Peyer's patch (tissue), 4 donors: ENCODE data around the gene DST.

ENCODE experiments used
- POLR2A ChIP-seq, 2 donors: fragments of 450-650 bp; IDR thresholded peaks; one replicate each; pipeline ENCODE4 v1.5.1; 2017; ENCODE audit warnings: antibody characterized with exemption in 2 of 2, mild to moderate bottlenecking in 2 of 2, moderate library complexity in 2 of 2
- TF ChIP-seq, protein P1 (sequence below), 6 experiments: fragments of 450-650 bp in 4 of 6; fragments of 200-600 bp in 2 of 6; sonication (generic) in 1 of 6; IDR thresholded peaks; one replicate each; pipeline ENCODE4 v1.5.1; 2017 to 2019; ENCODE audit warnings: antibody characterized with exemption in 6 of 6, mild to moderate bottlenecking in 3 of 6, moderate library complexity in 1 of 6

DNA sequence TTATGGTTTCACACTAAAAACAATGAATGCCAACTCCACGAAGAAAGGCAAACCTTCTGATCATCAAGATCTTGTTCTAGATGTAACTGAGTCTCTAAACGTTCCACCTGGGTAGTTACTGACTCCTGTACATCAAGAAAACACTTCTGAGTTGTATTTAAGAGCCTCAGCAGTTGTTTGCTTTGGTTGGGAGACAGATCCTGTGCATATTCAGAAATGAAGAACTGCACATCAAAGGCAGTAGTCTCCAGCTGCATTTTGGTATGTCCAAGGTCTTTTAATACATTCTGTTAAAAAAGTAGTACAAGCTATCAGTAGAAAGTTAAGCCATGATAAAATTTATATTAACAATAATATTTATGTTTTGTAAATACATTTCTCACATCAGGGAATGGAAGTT lies 41.3 kb downstream of the DST start:
- TF ChIP-seq POLR2A (IDR thresholded peaks at IDR 0.05) = no peak
- TF ChIP-seq, protein P1, sequence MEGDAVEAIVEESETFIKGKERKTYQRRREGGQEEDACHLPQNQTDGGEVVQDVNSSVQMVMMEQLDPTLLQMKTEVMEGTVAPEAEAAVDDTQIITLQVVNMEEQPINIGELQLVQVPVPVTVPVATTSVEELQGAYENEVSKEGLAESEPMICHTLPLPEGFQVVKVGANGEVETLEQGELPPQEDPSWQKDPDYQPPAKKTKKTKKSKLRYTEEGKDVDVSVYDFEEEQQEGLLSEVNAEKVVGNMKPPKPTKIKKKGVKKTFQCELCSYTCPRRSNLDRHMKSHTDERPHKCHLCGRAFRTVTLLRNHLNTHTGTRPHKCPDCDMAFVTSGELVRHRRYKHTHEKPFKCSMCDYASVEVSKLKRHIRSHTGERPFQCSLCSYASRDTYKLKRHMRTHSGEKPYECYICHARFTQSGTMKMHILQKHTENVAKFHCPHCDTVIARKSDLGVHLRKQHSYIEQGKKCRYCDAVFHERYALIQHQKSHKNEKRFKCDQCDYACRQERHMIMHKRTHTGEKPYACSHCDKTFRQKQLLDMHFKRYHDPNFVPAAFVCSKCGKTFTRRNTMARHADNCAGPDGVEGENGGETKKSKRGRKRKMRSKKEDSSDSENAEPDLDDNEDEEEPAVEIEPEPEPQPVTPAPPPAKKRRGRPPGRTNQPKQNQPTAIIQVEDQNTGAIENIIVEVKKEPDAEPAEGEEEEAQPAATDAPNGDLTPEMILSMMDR (IDR thresholded peaks at IDR 0.05) = no peak
